ENCODE measurements around the gene RC3H2. TPM values are rescaled to one million over a fixed set of nuclear protein-coding genes. Genes with fewer than 3 reads are reported as not detected.

Gene RC3H2
- total RNA-seq, 1 donor from 2014 or later: 67.9 TPM

DNA sequence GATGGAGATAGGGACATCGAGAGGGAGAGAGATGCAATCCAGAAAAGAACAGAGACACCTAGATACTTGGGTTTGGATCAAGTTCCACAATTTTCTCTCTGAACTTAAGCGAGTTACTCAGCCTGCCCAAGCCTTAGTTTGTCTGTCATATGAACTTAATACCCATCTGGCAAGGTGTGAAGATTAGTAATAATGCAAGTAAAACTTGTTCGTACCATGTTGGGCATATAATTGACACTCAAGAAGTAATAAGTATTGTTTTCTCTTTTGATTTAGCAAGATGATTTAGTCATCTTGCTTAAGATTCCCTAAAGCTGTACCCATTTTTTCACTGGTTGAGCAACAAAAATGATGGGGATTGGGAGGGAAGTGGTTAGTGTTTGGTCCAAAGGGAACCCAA is 43.2 kb upstream of the RC3H2 start:
- Mint-ChIP-seq H3K27me3 (ENCODE audit: low read depth) (no peaks in the 10 kb centered on the region), H3K4me1 (peaks cover 29% of the 10 kb centered on the region), H3K4me3 (no peak overlapping the region), H3K9me3 (no peaks in the 10 kb centered on the region), H3K36me3 (no peaks in the 10 kb centered on the region), H3K27ac (peak overlapping the region; percentile 62)
- TF ChIP-seq, protein P1, sequence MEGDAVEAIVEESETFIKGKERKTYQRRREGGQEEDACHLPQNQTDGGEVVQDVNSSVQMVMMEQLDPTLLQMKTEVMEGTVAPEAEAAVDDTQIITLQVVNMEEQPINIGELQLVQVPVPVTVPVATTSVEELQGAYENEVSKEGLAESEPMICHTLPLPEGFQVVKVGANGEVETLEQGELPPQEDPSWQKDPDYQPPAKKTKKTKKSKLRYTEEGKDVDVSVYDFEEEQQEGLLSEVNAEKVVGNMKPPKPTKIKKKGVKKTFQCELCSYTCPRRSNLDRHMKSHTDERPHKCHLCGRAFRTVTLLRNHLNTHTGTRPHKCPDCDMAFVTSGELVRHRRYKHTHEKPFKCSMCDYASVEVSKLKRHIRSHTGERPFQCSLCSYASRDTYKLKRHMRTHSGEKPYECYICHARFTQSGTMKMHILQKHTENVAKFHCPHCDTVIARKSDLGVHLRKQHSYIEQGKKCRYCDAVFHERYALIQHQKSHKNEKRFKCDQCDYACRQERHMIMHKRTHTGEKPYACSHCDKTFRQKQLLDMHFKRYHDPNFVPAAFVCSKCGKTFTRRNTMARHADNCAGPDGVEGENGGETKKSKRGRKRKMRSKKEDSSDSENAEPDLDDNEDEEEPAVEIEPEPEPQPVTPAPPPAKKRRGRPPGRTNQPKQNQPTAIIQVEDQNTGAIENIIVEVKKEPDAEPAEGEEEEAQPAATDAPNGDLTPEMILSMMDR (IDR thresholded peaks at IDR 0.05; ENCODE audit: unreplicated experiment): no peak
- no peak for DNase-seq (ENCODE audit: low spot score in 2 of 2, unreplicated experiment in 2 of 2)

DNA sequence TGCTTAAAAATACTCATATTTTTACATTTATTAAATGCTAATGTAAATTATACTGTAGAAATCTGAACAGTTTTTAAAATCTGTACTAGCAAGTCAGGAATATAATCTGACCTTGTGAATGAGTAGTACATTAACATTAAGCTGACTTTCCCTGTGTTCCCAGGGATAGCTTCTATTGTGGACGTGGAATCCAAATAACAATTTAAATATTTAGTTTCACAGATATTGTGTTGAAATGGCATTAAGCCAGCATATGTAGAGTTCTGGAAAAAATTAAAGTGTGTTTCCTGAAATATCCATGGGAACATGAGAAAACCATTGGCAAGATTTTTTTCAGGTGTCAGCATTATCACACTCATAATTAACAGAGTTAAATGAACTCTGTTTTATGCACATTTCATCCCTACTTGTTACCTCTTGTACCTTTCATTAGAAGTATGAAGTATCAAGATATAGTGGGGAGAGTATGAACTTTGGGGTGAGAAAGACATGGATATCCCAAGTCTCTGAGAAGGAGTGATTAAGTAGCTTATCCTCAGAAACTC is 41.4 kb upstream of the RC3H2 start:
- H3K4me3 Mint-ChIP-seq: no peak overlapping the region
- H3K4me1 Mint-ChIP-seq: peaks cover 41% of the 10 kb centered on the region
- H3K36me3 Mint-ChIP-seq: no peaks in the 10 kb centered on the region
- no peaks in the 10 kb centered on the region for H3K27me3 Mint-ChIP-seq (ENCODE audit: low read depth)
- TF ChIP-seq, protein P1 (IDR thresholded peaks at IDR 0.05; ENCODE audit: unreplicated experiment): no peak
- no peaks in the 10 kb centered on the region for H3K9me3 Mint-ChIP-seq
- H3K27ac Mint-ChIP-seq: no peak overlapping the region
- no peak for DNase-seq (ENCODE audit: low spot score in 2 of 2, unreplicated experiment in 2 of 2)

DNA sequence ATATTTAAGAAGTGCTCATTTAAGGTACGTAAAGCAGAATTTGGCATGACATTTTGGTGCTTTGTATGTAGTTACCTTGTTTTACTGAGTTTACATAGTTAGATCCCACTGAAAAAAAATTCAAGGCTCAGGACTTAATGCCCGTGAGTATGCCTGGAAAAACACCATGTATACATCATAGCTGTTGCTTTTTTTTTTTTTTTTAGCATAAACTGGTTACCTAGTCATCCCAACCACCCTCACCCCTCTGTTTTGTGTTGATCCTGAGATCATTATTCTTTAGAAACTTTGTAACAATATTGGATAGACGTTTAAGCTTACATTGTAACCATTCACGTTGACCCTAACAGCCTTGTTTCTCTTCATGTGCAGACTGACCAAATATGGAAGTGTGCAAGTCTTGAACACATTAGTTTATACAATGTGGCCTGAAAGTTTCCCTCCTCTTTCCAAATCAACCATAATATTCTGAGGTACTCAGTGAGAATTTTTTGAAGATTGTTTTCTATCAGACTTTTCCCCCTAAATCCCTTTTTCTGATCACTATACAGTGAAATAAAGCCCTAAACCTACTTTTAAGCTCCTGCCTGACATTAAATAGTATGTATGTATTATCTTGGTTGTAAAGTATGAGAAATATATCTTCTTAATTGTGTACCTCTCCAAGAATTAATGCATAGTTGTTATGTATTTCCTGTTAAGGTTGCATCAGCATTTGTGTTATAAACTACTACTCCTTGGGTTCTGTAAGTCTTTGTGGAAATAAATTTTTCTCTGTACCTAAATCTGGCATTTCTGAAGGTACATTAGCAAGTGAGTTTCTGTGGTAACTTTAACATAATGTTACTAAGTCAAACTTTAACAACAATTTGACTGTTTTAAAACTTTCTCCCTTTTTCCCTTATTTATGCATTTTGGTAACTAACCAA is 40.1 kb upstream of the RC3H2 start:
- H3K27me3 Mint-ChIP-seq (ENCODE audit: low read depth): no peaks in the 10 kb centered on the region
- H3K9me3 Mint-ChIP-seq: no peaks in the 10 kb centered on the region
- no peak for DNase-seq (ENCODE audit: low spot score in 2 of 2, unreplicated experiment in 2 of 2)
- no peaks in the 10 kb centered on the region for H3K36me3 Mint-ChIP-seq
- peak overlapping the region; percentile 85 for H3K27ac Mint-ChIP-seq
- TF ChIP-seq, protein P1 (IDR thresholded peaks at IDR 0.05; ENCODE audit: unreplicated experiment): no peak
- H3K4me1 Mint-ChIP-seq: peaks cover 46% of the 10 kb centered on the region
- no peak overlapping the region for H3K4me3 Mint-ChIP-seq

DNA sequence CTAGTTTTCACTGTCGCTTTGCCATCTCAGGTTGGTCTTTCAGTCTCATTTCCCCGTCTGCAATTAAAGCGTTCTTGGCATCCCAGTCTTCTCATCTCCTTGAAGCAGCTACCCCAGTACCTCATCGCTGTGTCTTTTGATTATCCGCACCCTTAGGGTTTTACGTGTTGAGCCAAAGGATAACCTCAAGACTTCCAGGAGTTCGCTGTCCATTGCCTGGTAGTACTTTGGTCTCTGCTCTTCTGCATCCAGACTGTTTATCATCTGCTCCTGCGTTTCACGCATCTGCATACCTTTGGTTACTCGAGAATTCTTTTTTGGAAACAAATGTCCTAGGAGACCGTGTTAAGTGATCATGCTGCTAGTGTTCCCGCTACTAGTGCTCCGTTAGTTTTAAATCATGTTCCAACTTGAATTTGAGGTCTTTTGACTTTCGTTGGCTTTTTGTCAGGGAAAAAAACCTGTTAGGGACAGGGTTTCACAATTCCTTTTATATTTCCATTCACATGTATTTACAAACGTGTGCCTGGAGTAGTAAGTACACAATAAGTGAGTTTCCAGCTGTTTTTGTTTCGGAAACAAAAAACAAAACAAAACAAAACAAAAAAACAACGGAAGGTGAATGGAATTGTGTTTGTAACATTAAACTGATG is 36.5 kb upstream of the RC3H2 start:
- TF ChIP-seq, protein P1 (IDR thresholded peaks at IDR 0.05; ENCODE audit: unreplicated experiment): no peak
- Mint-ChIP-seq H3K4me3 (peak overlapping the region; percentile 92), H3K9me3 (no peaks in the 10 kb centered on the region), H3K4me1 (peaks cover 31% of the 10 kb centered on the region), H3K36me3 (peaks cover 10% of the 10 kb centered on the region), H3K27ac (peak overlapping the region; percentile 98), H3K27me3 (ENCODE audit: low read depth) (no peaks in the 10 kb centered on the region)
- no peak for DNase-seq (ENCODE audit: low spot score in 2 of 2, unreplicated experiment in 2 of 2)

DNA sequence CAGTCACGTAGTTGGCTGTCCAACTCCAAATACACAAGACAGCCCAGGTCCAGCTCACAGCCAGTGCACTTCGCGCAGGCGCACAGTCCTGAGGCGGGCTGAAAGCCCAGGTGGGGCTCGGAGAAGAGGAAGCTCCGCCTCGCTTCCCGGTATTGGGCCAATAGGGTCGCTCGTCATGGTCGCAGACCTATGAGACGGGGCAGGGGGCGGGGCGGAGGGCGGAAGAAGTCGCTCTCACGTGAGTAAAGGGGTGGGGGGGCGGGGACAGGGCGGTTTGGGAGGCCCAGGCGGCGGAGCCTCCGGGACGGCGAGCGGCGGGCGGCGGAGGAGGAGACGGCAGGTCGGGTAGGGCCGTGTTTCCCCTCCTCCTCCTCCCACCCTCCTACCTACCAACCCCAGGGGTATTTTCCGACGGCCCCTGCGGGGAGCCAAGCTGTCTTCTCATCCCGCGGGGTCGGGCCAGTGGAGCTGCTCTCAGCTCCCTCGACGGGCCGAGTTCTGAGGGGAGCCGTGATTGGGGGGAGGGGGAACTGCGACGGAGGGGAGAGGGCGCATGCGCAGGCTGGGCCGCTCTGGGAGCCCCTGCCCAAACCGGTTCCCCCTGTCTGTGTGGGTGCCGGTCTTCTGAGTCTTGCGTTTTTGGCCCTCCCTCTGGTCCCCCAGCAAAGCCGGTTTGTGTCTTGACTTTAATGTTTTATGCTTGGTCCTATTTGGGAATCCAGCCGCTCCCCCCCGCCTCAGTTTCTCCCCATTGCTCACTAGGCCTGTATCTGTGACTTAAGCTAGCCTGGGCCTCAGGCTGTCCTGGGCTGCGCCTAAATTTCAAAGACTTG is 35.8 kb upstream of the RC3H2 start, which contains the start of gene RABGAP1:
Gene RABGAP1 (plus strand): TSS at position 272 of the 833 bp plus-strand sequence. CDS start 16,040 bp downstream, outside the sequence.
- Mint-ChIP-seq H3K27me3 (ENCODE audit: low read depth) (no peaks in the 10 kb centered on the region), H3K4me3 (peak within 1 kb of the TSS; percentile 92), H3K27ac (peak within 1 kb of the TSS; percentile 98), H3K4me1 (peaks cover 29% of the 10 kb centered on the region), H3K36me3 (peaks cover 14% of the 10 kb centered on the region), H3K9me3 (no peaks in the 10 kb centered on the region)
- TF ChIP-seq, protein P1 (IDR thresholded peaks at IDR 0.05; ENCODE audit: unreplicated experiment): no peak
- peak; percentile 97 to 100 for DNase-seq (ENCODE audit: low spot score in 2 of 2, unreplicated experiment in 2 of 2)
